ENCODE results near the gene PHF21A.

The PHF21A gene

DNA sequence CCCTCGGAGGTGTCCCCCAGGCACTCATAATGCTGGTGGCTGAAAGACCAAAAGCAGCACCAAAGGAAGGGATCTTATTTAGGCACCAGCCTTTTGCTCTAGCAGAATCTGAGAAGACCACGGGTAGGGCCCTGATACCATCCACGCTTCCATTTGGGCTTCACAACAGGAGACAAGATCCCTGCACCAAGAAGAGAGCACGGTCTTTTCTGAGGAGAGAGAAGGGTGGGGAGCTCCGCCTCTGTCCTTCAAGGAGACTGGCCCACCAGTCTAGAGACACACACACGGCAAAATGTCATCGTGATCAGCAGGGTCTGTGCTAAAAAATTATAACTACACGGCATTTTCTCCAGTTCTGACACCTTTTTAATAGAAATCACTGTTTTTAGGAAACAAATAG, 189.0 kb downstream of the PHF21A start:
- no peak for DNase-seq

DNA sequence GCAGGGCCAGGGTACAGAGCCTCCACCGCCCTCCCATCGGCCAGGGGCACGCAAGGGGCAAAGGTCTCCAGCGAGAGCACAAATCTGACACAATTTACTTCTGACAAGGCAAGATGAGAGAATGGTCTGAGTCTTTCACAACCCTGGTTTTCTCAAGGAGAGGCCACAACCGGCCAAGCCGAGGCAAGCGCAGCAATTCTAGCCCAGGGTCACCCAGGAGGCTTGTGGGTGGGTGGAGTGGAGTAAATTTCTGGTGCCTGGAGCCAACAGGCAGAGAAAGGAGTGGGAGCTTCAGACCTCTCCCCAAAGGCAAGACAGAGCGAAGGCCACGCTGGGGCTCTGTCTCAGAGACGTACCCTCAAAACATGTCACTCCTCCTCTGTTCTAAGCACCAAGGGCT, 189.5 kb downstream of the PHF21A start:
- DNase-seq: no peak

DNA sequence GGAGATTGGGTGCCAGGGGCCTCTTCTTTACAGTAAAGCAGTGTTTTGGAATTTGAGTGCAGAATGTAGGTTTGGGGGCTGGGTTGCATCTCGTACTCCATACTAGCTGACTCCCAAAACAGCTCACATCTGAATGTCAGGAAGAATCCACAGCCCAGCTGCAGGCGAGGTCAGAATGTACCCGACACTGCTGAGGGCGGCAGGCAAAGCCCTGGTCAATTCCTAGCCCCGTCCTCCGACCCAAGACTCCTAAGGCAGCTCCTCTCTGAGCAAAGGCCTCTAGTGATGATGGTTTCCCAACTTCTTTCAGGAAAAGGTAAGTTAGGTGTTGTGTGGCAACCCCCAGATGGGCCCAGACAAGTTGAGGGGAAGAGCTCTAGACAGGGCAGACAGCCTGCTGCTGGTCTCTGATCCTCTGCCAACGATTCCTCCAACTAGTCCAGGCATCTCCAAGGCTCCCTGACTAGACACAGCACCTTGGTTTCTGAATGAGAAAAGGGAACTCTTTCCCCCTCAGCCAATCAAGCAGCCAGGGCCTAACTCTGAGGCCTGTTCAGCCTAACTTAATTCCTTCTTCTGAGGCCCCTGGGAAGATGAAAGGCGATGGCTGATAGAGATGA, 190.2 kb downstream of the PHF21A start:
- DNase-seq: no peak

DNA sequence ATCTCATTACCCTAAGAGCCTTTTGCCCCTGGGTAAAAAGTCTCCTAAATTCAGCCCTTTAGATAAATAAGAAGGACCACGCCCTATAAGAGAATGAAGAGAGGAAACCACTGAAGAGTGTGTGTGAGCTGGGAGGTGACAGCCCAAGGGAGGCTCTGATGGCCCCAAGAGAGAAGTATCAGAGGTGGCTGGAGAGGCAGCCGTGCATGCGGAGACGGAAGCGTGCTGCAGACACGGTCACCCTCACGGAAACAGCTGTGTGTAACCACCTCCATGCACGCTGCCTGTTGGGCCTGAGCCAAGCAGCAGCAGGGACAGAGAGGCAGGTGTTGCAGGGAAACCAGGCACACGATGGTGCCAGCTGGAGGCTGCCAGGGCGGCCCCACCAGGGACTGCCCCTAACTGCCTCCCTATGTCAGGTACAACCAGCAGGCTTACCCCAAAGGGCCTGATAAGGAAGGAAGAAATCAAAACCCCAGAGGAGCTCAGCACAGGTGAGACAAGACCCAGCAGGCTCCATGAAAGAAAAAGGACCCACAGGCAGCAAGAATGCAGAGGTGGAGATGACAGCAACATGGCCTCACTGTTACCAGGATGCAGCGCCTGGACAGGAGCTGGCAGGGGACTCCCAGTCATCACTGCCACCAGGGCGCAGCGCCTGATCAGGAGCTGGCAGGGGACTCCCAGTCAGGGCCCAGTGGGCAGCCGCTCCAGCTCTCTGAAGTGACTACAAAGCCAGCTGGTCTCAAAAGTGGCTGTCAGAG, 191.0 kb downstream of the PHF21A start:
- no peak for DNase-seq

DNA sequence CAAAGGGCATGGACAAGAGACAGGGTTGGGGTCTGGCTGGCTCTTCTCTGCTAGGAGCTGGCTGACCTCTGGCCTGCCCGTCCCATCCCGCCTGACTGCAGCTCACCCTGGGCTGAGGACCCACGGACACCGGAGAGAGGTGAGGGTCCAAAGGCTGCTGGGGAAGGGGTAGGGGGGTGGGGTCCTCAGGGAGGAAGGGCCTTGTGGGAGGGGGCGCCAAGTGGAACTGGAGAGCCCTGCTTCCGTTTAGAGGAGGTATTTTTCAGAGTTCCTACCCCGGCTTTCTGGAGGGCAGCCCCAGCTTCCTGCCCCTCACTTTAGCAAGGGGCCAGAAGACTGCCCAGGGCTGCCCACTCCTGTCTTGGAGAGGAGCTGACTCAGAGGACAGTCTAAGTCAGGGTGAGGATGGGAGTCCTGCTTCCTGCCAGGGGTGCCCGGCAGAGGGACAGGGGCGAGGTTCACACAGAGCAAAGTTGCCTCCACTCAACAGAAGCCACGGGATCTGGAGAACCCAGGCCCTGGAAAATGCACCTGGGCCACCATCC, 191.7 kb downstream of the PHF21A start:
- DNase-seq: no peak

DNA sequence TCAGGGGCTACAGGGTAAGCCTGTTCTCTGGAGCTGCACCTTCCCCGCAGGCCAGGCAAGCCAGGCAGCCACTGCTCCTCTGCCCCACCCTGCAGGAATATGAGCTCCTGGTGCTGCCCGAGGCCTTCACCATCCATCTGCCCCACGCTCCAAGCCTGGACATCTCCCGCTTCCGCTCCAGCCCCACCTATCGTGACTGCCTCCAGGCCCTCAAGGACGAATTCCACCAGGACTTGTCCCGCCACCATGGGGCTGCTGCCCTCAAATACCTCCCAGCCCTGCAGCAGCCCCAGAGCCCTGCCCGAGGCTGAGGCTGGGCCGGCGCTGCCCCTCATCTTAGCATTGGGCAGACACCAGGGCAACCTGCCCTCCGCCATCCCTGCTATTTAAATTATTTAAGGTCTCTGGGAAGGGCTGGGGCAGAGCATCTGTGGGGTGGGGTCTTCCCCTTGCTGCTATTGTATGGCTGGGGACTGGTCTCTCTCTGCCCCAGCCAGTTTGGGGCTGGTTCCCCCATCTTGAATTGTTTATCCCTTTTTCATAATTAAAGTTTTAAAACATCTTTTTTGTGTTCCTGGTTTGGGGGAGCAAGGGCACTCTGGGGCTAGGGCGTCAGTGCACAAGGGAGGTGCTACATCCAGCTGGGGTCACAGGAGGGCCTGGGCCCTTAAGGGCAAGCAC, 192.6 kb downstream of the PHF21A start:
- no peak for DNase-seq

DNA sequence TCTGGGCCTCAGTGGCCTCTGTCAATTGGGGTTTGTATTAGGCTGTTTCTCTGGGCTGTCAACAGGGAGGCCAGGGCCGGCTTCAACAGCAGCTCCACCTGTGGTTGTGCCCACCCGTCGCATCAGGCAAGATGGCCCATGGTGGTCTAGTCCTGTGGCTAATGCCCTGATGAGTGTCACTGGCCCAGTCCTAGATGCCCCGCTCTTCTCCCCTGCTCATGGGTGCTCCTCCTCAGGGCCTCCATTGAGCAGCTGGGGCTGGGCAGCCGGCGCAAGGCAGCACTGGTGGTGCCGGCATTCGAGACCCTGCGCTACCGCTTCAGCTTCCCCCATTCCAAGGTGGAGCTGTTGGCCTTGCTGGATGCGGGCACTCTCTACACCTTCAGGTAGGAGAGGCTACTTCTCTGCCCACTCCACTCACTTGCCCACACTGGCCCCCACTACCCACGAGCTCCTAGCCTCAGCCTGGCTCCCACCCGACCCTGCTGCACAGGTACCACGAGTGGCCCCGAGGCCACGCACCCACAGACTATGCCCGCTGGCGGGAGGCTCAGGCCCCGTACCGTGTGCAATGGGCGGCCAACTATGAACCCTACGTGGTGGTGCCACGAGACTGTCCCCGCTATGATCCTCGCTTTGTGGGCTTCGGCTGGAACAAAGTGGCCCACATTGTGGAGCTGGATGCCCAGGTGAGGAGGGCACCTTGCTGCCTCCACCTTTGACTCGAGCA, 193.4 kb downstream of the PHF21A start:
- no peak for DNase-seq

DNA sequence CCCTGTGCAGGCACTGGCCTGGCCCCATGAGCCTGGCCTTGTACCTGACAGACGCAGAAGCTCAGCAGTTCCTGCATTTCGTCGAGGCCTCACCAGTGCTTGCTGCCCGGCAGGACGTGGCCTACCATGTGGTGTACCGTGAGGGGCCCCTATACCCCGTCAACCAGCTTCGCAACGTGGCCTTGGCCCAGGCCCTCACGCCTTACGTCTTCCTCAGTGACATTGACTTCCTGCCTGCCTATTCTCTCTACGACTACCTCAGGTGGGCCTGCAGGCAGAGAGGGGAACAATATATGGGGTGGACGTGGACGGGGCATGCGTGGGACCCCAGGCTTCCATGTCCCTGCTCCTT, 193.9 kb downstream of the PHF21A start:
- DNase-seq: no peak

DNA sequence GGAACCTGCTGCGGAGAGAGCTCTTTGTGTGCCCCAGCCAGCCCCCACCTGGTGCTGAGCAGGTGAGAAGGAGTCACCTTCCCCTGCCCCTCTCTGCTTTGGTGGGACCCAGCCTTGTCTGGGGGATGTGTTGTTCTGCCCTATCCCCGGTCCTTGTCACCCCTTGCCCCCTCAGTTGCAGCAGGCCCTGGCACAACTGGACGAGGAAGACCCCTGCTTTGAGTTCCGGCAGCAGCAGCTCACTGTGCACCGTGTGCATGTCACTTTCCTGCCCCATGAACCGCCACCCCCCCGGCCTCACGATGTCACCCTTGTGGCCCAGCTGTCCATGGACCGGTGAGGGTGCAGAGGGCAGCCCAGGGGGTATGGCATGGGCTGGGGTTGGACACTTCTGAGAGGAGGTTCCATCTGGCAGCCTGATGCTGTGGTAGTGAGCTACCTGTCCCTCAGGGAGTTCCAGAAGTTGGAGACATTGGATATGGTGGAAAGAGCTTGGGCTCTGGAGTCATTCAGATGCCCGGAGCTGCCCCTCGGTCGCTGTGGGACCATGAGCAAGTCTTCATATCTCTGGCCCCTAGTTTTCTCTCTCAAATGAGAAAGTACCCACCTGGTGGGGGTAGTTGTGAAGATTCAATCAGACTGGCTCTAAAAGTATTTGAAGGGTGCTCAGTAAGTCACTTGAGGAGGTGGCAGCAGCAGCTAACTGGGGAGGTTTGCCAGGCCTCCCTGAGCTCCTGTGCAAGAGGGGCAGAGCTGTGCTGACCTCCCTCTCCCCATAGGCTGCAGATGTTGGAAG, 194.5 kb downstream of the PHF21A start:
- DNase-seq: no peak

DNA sequence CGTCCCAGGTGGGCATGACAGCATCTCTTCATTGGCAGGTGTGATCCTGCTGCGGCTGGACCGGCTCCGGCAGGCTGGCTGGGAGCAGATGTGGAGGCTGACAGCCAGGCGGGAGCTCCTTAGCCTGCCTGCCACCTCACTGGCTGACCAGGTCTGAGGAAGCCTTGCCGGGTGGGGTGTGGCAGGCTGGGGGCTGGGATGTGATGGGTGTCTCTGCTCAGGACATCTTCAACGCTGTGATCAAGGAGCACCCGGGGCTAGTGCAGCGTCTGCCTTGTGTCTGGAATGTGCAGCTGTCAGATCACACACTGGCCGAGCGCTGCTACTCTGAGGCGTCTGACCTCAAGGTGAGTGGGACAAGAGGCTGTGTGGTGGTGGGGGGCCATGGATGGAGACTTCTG, 195.3 kb downstream of the PHF21A start:
- no peak for DNase-seq

DNA sequence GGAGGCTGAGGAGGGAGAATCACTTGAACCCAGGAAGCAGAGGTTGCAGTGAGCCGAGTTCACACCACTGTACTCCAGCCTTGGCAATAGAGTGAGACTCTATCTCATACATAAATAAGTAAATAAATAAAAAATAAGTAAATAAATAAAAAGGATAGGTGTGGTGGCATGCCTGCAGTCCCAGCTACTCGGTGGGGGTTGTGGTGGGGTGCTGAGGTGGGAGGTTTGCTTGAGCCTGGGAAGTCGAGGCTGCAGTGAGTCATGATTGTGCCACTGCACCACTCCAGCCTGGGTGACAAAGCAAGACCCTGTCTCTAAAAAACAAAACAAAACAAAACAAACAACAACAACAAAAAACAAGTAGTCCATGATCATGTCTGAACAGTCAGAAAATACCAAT, 195.7 kb downstream of the PHF21A start:
- DNase-seq: no peak

DNA sequence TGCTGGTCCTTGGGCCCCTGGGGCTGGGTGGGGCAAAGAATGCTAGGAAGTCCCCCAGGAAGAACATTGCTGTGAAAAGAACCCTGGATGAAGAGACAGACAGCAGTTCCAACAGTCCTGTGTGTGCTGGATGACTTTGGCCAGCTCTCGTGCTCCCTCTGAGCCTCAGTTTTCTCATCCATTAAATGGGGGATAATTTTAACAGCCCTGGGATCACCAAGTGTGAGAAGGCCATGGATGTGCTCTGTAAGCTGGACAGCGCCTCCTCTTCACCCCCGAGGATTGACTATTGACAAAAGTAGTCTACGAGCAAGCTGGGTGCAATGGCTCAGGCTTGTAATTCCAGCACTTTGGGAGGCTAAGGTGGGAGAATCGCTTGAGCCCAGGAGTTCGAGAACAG, 196.3 kb downstream of the PHF21A start:
- no peak for DNase-seq

DNA sequence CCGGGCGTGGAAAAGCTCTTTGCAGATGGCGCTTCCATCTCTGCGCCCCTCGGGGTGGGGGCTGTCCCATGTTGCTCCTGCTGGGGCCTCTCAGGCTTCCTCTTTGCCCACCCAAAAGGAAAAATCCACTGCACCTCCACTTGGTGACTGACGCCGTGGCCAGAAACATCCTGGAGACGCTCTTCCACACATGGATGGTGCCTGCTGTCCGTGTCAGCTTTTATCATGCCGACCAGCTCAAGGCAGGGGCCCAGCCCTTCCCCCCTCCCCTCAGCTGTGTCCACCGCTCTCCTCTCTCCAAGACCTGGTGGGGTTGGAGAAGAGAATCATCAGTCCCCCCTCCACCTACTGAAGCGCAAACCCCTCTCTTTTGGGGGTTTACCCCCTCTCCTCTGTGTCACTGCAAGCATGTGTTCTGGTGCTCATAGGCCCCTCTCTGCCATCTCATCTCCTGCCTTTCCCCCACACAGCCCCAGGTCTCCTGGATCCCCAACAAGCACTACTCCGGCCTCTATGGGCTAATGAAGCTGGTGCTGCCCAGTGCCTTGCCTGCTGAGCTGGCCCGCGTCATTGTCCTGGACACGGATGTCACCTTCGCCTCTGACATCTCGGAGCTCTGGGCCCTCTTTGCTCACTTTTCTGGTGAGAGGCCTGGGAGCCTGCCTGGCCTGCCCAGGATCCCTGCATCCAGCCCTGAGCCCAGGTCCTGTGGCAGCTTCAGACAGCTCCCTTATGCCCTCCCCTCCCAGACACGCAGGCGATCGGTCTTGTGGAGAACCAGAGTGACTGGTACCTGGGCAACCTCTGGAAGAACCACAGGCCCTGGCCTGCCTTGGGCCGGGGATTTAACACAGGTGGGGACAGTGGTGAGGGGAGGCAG, 197.0 kb downstream of the PHF21A start:
- no peak for DNase-seq

DNA sequence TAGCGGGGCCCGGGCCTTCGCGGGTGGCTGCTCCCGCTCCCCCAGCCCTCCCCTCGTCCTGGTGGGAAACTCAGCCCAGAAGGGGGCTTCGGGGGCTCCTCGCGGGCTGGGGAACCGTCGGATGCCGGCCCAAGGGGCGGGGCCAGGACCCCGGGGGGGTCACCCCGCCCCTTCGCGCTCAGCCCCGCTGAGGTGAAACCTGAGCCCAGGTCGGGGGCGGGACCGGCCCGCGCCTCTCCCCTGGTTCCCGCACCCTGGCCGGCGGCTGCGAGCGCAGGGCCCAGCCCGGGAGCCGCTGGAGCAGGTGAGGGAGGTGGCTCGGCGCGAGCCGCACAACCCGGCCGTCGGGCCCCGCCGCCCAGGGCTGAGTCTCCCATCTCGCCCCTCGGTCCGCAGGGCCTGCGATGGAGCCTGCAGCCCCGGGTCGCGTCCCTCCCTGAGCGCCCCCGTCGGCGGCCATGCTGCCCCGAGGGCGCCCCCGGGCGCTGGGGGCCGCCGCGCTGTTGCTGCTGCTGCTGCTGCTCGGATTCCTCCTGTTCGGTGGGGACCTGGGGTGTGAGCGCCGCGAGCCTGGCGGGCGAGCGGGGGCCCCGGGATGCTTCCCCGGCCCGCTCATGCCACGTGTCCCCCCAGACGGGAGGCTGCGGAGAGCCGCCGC, 198.7 kb downstream of the PHF21A start, which contains the start of gene LARGE2:
Gene LARGE2 (plus strand): TSS at position 232 of the 658 bp plus-strand sequence. CDS start 227 bp downstream, at position 459.
- peak; percentile 76 to 81 for DNase-seq

DNA sequence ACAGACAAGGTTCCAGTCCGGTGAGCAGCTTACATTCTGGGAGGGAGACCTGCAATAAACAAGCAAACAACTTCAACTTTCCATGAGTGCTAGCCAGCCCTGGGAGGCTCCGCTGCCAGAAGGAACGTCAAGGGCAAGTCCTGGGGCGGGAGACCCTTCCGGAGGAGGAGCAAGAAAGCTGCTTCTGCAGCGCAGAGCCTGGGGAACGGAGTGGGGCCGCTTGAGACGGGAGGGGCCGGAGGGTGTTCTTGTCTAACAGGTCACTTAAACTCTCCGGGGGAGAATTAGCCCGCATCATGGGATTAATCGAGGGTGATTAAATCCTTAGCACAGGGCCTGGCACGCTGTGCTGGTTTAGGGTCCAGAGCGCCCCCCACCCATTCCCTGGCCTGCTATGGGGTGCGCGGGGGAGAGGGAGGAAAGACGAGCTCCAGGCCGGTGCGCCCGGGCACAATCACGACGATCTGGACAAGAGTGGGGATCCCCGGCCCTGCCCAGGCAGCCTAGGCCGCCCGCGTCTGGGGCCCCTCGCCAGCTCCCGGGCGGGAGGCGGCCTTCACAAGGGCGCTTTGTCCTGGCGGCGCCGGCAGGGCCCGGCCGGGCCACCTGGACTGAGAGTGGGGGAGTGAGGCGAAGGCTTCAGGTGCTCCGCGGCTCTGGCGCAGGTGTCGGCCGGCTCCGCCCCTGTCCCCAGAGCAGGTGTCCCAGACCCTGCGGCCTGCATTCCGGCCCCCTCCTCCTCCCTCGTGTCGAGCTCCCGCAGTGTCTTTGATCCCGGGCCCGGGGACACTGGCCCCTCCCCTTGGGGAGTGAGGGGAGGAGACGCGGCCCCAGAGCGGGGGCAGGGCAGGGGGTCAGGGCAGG, 199.5 kb downstream of the PHF21A start:
- peak; percentile 83 to 87 for DNase-seq

DNA sequence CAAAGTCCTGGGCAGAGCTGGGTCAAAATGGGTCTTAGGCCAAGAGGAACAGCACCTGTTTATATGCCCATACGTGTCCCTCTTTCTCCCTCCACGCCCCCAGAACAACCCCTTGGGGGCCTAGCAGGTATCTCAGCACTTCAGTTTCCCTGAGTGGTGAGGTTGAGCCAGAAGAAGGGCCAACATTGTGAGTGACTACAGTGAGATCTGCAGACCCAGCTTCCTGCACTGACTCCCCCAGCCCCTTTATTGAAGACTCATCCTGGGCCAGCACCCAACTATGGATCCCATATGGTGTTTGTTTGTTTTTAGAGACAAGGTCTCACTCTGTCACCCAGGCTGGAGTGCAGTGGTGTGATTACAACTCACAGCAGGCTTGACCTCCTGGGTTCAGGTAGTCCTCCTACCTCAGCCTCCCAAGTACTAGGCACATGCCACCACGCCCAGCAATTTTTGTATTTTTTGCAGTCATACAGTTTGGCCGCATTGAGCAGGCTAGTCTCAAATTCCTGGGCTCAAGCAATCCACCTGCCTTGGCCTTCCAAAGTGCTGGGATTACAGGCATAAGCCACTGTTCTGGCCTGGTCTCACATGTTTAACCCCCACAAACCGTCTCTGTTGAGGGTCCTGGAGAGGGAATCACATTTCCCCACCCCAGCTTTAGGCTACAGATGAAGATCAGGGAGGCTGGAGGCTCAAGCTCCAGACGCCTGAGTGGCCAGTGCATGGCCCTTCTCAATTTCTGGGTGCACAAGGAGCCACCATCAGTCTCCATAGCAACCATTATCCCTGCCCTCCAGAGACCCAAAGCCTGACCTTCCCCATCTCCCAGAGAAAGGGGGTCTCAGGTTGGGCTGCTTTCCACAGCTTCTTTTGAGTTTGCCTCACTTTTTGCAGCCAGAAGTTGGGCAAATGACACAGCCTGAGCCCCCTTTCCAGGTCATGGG, 200.4 kb downstream of the PHF21A start:
- no peak for DNase-seq

DNA sequence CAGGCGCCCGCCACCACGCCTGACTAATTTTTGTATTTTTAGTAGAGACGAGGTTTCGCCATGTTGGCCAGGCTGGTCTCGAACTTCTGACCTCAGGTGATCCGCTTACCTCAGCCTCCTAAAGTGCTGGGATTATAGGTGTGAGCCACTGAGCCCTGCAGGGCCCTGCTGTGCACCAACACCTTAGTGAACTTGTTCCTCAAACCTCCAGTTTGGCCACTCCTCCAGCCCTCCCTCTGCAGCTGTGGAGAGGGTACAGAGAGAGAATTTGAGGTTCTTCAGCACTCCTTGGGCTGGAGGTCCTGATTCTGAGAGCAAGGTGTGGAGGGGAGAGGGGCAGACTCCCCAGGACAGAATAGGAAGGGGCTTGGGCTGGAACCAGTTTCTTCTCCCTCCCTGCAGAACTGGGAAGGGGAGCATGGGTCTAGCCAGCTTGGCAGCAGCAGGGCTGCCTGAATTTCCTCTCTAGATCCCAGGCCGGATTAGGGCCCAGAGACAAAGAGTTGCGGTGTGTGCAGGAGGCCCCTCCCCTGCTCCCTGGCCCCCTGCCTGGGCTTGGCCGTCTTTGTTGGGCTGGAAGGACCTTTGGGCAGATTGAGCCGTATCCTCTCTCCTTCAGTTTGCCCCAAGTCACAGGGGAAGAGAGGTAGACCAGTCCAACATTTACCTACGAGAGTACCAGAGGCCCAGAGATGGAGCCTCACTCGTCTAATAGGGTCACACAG, 201.3 kb downstream of the PHF21A start:
- no peak for DNase-seq

All from NCI-H1930 (cell line).